Astrocyte (in vitro differentiated cells and primary cell): ENCODE measurements around the gene MRPL12.

ENCODE experiments used
- CTCF ChIP-seq: IDR thresholded peaks from 2 replicates; pipeline ENCODE4 v1.5.1; 2011; ENCODE audit warnings: low read depth, mild to moderate bottlenecking, inconsistent platforms, low read length, moderate library complexity; ENCODE audit not compliant: insufficient read depth
- EZH2 ChIP-seq: IDR thresholded peaks from 2 replicates; pipeline ENCODE4 v1.6.1; 2012; ENCODE audit warnings: mild to moderate bottlenecking, low read length, inconsistent platforms; ENCODE audit not compliant: insufficient read depth

- TF ChIP-seq EZH2 (no peak), CTCF (no peak)
These were observed 9.9 kb downstream of the MRPL12 start for GRCh38 chr17:81713004-81713555.
